Endothelial cell of umbilical vein (primary cell): ENCODE measurements around the gene KXD1. TPM values are rescaled to one million over a fixed set of nuclear protein-coding genes. Genes with fewer than 3 reads are reported as not detected.

ENCODE experiments used
- BruUV-seq: library from RNA; stranded (reverse); fragments of 400-500 nt; replicated peaks from 2 replicates; lab custom pipeline; 2021; lab: Mats Ljungman, UMichigan
- CTCF ChIA-PET: fragments of 300-600, 350-600 bp; sonication (Branson Sonifier 250); formaldehyde crosslinking; loops from one replicate; lab custom pipeline; 2021; ENCODE audit warnings: antibody characterized with exemption, inconsistent platforms; lab: Charles Lee
- POLR2A ChIA-PET: fragments of 300-600, 350-600 bp; sonication (Branson Sonifier 250); formaldehyde crosslinking; loops from one replicate; lab custom pipeline; 2021; ENCODE audit warnings: antibody characterized with exemption, inconsistent platforms; lab: Charles Lee
- DNase-seq: peaks from one replicate; pipeline ENCODE4 v3.0.0-alpha.2; 2011; ENCODE audit warnings: low read depth, low spot score
- FAIRE-seq: peaks from 2 replicates; lab custom pipeline; 2011; peaks lifted over from hg19 to GRCh38; lab: Jason Lieb, UNC
- H2AFZ ChIP-seq: 2 replicates; pipeline ENCODE4 v1.6.0; 2012; ENCODE audit warnings: low read depth, low read length, control low read depth, inconsistent platforms
- H3K27ac ChIP-seq: 2 replicates; pipeline ENCODE4 v1.5.1; 2011; ENCODE audit warnings: low read depth, mild to moderate bottlenecking, control low read depth, low read length, moderate library complexity; ENCODE audit not compliant: insufficient read depth
- H3K27me3 ChIP-seq, 2 experiments: 2 replicates each; pipeline versions ENCODE4 v1.6.0 to v1.6.1; 2011; ENCODE audit warnings: low read length in 2 of 2, mixed read lengths in 1 of 2; ENCODE audit not compliant: control insufficient read depth in 2 of 2, insufficient read depth in 2 of 2
- H3K36me3 ChIP-seq, 2 experiments: 2 replicates in 1 of 2; 3 replicates in 1 of 2; pipeline ENCODE4 v1.5.1; 2011; ENCODE audit warnings: low read length in 2 of 2, mild to moderate bottlenecking in 1 of 2, moderate library complexity in 1 of 2; ENCODE audit not compliant: control insufficient read depth in 2 of 2, insufficient read depth in 2 of 2; ENCODE audit errors: extremely low read depth in 1 of 2
- H3K4me1 ChIP-seq: 3 replicates; pipeline ENCODE4 v1.5.1; 2011; ENCODE audit warnings: mild to moderate bottlenecking, low read length; ENCODE audit not compliant: control insufficient read depth, insufficient read depth; ENCODE audit errors: extremely low read depth
- H3K4me2 ChIP-seq: 2 replicates; pipeline ENCODE4 v1.6.1; 2011; ENCODE audit warnings: low read length, control low read depth, mixed read lengths; ENCODE audit not compliant: insufficient read depth
- H3K4me3 ChIP-seq, 3 experiments: fragments of 200-600 bp in 1 of 3; sonication (generic), shearing (Covaris generic) in 1 of 3; replicated peaks in 1 of 3; 2 replicates each; pipeline ENCODE4 v1.5.1; 2011 to 2016; ENCODE audit warnings: control low read depth in 3 of 3, low read length in 3 of 3, mild to moderate bottlenecking in 2 of 3, inconsistent platforms in 1 of 3, low read depth in 1 of 3, moderate library complexity in 1 of 3; ENCODE audit not compliant: insufficient read depth in 1 of 3
- H3K79me2 ChIP-seq: 2 replicates; pipeline ENCODE4 v1.6.0; 2012; ENCODE audit warnings: low read length, inconsistent platforms; ENCODE audit not compliant: control insufficient read depth, insufficient read depth
- H3K9ac ChIP-seq: replicated peaks from 2 replicates; pipeline ENCODE3; 2011; ENCODE audit warnings: low read length, control low read depth; ENCODE audit not compliant: insufficient read depth; ENCODE audit errors: extremely low read depth
- H3K9me1 ChIP-seq: replicated peaks from 3 replicates; pipeline ENCODE4 v1.6.0; 2011; ENCODE audit warnings: mild to moderate bottlenecking, low read length; ENCODE audit not compliant: control insufficient read depth, insufficient read depth; ENCODE audit errors: extremely low read depth
- H3K9me3 ChIP-seq: replicated peaks from 2 replicates; pipeline ENCODE4 v1.5.1; 2012; ENCODE audit warnings: low read length, inconsistent platforms; ENCODE audit not compliant: control insufficient read depth, insufficient read depth
- H4K20me1 ChIP-seq: replicated peaks from 2 replicates; pipeline ENCODE3; 2011; ENCODE audit warnings: mild to moderate bottlenecking, low read length; ENCODE audit not compliant: control insufficient read depth, insufficient read depth; ENCODE audit errors: extremely low read depth
- EZH2 ChIP-seq: IDR thresholded peaks from 2 replicates; pipeline ENCODE4 v1.6.1; 2012; ENCODE audit warnings: borderline replicate concordance, low read depth, mild to moderate bottlenecking, moderate library complexity, low read length, inconsistent platforms; ENCODE audit not compliant: severe bottlenecking
- FOS ChIP-seq: IDR thresholded peaks from 2 replicates; pipeline ENCODE4 v1.6.1; 2011; ENCODE audit warnings: mild to moderate bottlenecking, low read length, moderate library complexity, borderline replicate concordance; ENCODE audit not compliant: insufficient read depth
- GATA2 ChIP-seq: IDR thresholded peaks from 2 replicates; pipeline ENCODE4 v1.7.0; 2011; ENCODE audit warnings: low read depth, mild to moderate bottlenecking, moderate library complexity, mixed read lengths, low read length; ENCODE audit not compliant: insufficient read length, insufficient read depth
- JUN ChIP-seq: IDR thresholded peaks from 2 replicates; pipeline ENCODE4 v1.6.1; 2011; ENCODE audit warnings: borderline replicate concordance, low read depth; ENCODE audit not compliant: insufficient read length, insufficient read depth
- MYC ChIP-seq: IDR thresholded peaks from one replicate; pipeline ENCODE4 v1.6.1; 2011; ENCODE audit warnings: mild to moderate bottlenecking, low read depth, low read length
- POLR2A ChIP-seq: IDR thresholded peaks from 2 replicates; pipeline ENCODE4 v1.6.1; 2012; ENCODE audit warnings: low read depth, mild to moderate bottlenecking, control low read depth, low read length
- dilution Hi-C: fragments of 300-500 bp; cut with MboI; formaldehyde crosslinking; loops from one replicate; pipeline ENCODE4 v1.15.0; 2019; ENCODE audit warnings: low sequenced_read_pairs; ENCODE audit not compliant: extremely low pct_ligation_motif_present
- intact Hi-C: fragments of 100-400 bp; cut with micrococcal nuclease; formaldehyde crosslinking; loops from one replicate; pipeline ENCODE4 v1.10.0; 2022
- polyA plus RNA-seq, 4 experiments: library from polyadenylated mRNA; depleted of rRNA in 3 of 4; stranded (reverse) in 3 of 4; unstranded in 1 of 4; fragments of >200 nt; gene quantifications; 2 replicates each; pipeline versions ENCODE4 v1.2.1 to v1.2.3, GENCODE V29; 2011 to 2012; ENCODE audit warnings: missing spikeins in 1 of 4
- total RNA-seq: library from RNA; stranded (reverse); gene quantifications from 2 replicates; pipeline ENCODE4 v1.2.3, GENCODE V29; 2021
- TF ChIP-seq, protein P1 (sequence below): IDR thresholded peaks from 2 replicates; pipeline ENCODE4 v1.6.1; 2011; ENCODE audit not compliant: insufficient read depth, insufficient read length
- TF ChIP-seq, protein P2 (sequence below), 2 donors: IDR thresholded peaks; 1 replicate in 1 of 2; 2 replicates in 1 of 2; pipeline ENCODE4 v1.5.1; 2011; ENCODE audit warnings: low read length in 2 of 2, mild to moderate bottlenecking in 2 of 2, moderate library complexity in 2 of 2, control low read depth in 1 of 2, inconsistent platforms in 1 of 2, low read depth in 1 of 2; ENCODE audit not compliant: insufficient read depth in 1 of 2; ENCODE audit errors: extremely low read depth in 1 of 2

The KXD1 gene
- total and polyA plus RNA-seq, 2 donors (not counting 3 experiments of a cell fraction or from before 2014, with no cell fraction given), result 134 to 186 TPM

DNA sequence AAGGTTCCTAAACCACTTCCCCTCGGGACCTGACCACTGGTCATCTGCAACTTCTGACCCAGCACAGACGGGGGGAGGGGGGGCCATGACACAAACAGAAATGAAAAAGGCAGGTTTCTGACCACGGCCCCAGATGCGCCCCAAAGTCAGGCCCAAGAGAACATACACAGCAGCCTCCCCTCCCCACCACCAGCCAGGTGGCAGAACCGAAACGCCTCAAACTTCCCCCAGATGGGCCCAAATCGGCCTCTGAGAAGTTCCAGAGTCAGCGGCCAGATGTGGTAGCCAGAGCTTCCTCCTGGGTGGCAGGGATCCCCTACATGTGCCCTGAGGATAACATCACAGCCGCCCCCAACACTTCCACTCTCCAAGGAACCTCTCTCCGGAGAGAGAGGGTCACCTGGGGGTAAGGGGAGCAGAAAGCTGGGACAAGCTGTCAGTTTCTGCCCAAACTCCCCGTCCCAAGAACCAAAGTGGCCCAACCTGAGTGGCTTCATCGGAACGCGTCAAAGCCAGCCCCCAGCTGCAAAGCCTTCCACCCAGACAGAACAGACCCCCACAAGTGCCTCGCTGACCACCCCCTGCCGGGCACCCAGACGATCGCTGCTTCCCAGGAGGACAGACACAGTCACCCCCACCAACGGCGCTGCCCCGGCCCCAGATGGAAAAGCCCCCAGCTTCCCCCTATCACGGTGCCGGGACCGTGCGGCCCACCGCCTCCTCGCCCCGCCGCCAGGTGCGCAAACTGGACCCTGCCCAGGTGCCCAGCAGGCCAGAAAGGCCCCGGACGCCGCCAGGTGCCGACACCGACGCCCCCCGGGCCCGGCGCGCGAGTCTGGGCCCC is 36.6 kb upstream of the KXD1 start:
- no peak overlapping the region for H2AFZ ChIP-seq
- TSS peak; percentile 90 for BruUV-seq
- FAIRE-seq, result peak; percentile 26

More for the DNA sequence above, 36.6 kb upstream of the KXD1 start:
- H3K9me1 ChIP-seq, result no peaks in the 10 kb centered on the region
- ChIA-PET POLR2A (interaction anchor here (0.5 to 2.1 kb wide), 8 partner anchors 13 to 491 kb away, joined by 3 to 9 read pairs (median 4); partner anchors contain the start of genes KXD1 and UBA52), CTCF (interaction anchor here (0.7 to 3.6 kb wide), 24 partner anchors 9 to 326 kb away, joined by 3 to 25 read pairs (median 6); partner anchors contain the start of genes KXD1 and REX1BD)
- no peaks in the 10 kb centered on the region for H3K36me3 ChIP-seq
- no peaks in the 10 kb centered on the region for H3K9me3 ChIP-seq
- DNase-seq, result peak; percentile 22
- H4K20me1 ChIP-seq, result no peaks in the 10 kb centered on the region
- peak overlapping the region; percentile 97 for H3K9ac ChIP-seq
- intact Hi-C loops (loop anchor here (1.0 to 2.0 kb wide), 3 partner anchors 35 to 104 kb away; no protein-coding TSS in a partner anchor), dilution Hi-C loops (no loop called here)
- peak overlapping the region; percentile 89 for H3K27ac ChIP-seq
- peaks cover 12% of the 10 kb centered on the region for H3K4me1 ChIP-seq
- H3K27me3 ChIP-seq, result no peaks in the 10 kb centered on the region
- H3K4me2 ChIP-seq, result peak overlapping the region; percentile 94
- peak overlapping the region; percentile 71 to 85 (median 82) for H3K4me3 ChIP-seq
- peaks cover 50% of the 10 kb centered on the region for H3K79me2 ChIP-seq
- no peak for TF ChIP-seq MYC
- TF ChIP-seq, protein P1, sequence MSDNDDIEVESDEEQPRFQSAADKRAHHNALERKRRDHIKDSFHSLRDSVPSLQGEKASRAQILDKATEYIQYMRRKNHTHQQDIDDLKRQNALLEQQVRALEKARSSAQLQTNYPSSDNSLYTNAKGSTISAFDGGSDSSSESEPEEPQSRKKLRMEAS, result no peak
- no peak for TF ChIP-seq GATA2
- no peak for TF ChIP-seq POLR2A
- TF ChIP-seq, protein P2, sequence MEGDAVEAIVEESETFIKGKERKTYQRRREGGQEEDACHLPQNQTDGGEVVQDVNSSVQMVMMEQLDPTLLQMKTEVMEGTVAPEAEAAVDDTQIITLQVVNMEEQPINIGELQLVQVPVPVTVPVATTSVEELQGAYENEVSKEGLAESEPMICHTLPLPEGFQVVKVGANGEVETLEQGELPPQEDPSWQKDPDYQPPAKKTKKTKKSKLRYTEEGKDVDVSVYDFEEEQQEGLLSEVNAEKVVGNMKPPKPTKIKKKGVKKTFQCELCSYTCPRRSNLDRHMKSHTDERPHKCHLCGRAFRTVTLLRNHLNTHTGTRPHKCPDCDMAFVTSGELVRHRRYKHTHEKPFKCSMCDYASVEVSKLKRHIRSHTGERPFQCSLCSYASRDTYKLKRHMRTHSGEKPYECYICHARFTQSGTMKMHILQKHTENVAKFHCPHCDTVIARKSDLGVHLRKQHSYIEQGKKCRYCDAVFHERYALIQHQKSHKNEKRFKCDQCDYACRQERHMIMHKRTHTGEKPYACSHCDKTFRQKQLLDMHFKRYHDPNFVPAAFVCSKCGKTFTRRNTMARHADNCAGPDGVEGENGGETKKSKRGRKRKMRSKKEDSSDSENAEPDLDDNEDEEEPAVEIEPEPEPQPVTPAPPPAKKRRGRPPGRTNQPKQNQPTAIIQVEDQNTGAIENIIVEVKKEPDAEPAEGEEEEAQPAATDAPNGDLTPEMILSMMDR (IDR thresholded peaks at IDR 0.05; ENCODE audit: extremely low read depth in 1 of 2, insufficient read depth in 1 of 2, low read depth in 1 of 2, low read length in 2 of 2), result peak in 1 of 2 donors; percentile 14
- TF ChIP-seq JUN, result no peak
- no peak for TF ChIP-seq EZH2
- TF ChIP-seq FOS, result no peak
